ENCODE measurements around the gene ZNF451.

- TF ChIP-seq EZH2 (IDR thresholded peaks at IDR 0.05; ENCODE audit: borderline replicate concordance) (no peak), CTCF (IDR thresholded peaks at IDR 0.05; ENCODE audit: poor library complexity) (no peak)
Measured at GRCh38 chr6:57205550-57206328, 115.8 kb downstream of the ZNF451 start.

Measured in hepatocyte (in vitro differentiated cells).